Transverse colon (tissue), 4 donors: Measurements from ENCODE around the gene NAALADL2.

Experiments
- CTCF ChIP-seq, 5 experiments: fragments of 200-600 bp in 3 of 5; fragments of 450-650 bp in 2 of 5; sonication (generic) in 3 of 5; IDR thresholded peaks; 1 replicate in 2 of 5; 2 replicates in 3 of 5; pipeline ENCODE4 v1.5.1; 2016 to 2017; ENCODE audit warnings: antibody characterized with exemption in 5 of 5, inconsistent platforms in 3 of 5, mild to moderate bottlenecking in 2 of 5, moderate library complexity in 1 of 5
- POLR2A ChIP-seq: fragments of 450-650 bp; IDR thresholded peaks from one replicate; pipeline ENCODE4 v1.6.1; 2016; ENCODE audit warnings: antibody characterized with exemption, mild to moderate bottlenecking, moderate library complexity
- POLR2AphosphoS5 ChIP-seq, 3 donors: sonication (generic); formaldehyde crosslinking; IDR thresholded peaks; one replicate each; pipeline ENCODE4 v1.6.1; 2016; ENCODE audit warnings: antibody characterized with exemption in 3 of 3

GRCh38 chr3:175511219-175511785 is 652.2 kb downstream of the NAALADL2 start:
- TF ChIP-seq POLR2A (no peak), CTCF (IDR thresholded peaks at IDR 0.05) (no peak), POLR2AphosphoS5 (IDR thresholded peaks at IDR 0.05) (no peak)
